WTC11 (cell line): ENCODE measurements around the gene RNU1-2.
"Not testable (repeated sequence)": the region's sequence is repeated elsewhere in the genome, so short reads cannot be mapped to it uniquely, and the experiment has no call there.

Experiments
- CTCF ChIP-seq: fragments of 200-600 bp; IDR thresholded peaks from 2 replicates; pipeline ENCODE4 v1.8.0; 2022; ENCODE audit warnings: antibody characterized with exemption
- TF ChIP-seq, protein P1 (sequence below): sonication (generic); formaldehyde crosslinking; IDR thresholded peaks from 2 replicates; pipeline ENCODE4 v1.8.1; 2023; ENCODE audit warnings: mild to moderate bottlenecking, moderate library complexity, missing genetic modification reagents

GRCh38 chr1:16931206-16931934 is 35.6 kb downstream of the RNU1-2 start:
- TF ChIP-seq, protein P1, sequence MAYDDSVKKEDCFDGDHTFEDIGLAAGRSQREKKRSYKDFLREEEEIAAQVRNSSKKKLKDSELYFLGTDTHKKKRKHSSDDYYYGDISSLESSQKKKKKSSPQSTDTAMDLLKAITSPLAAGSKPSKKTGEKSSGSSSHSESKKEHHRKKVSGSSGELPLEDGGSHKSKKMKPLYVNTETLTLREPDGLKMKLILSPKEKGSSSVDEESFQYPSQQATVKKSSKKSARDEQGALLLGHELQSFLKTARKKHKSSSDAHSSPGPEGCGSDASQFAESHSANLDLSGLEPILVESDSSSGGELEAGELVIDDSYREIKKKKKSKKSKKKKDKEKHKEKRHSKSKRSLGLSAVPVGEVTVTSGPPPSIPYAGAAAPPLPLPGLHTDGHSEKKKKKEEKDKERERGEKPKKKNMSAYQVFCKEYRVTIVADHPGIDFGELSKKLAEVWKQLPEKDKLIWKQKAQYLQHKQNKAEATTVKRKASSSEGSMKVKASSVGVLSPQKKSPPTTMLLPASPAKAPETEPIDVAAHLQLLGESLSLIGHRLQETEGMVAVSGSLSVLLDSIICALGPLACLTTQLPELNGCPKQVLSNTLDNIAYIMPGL: not testable (repeated sequence)
- TF ChIP-seq CTCF: not testable (repeated sequence)
